Glomerular visceral epithelial cell (primary cell): ENCODE results near the gene RAB27B.

ENCODE experiments used
- DNase-seq: peaks from one replicate; pipeline ENCODE4 v3.0.0-alpha.2; 2016; ENCODE audit errors: extremely low spot score

Gene RAB27B

GRCh38 chr18:54867131-54867530, 38.9 kb downstream of the RAB27B start:
- DNase-seq: no peak

DNA sequence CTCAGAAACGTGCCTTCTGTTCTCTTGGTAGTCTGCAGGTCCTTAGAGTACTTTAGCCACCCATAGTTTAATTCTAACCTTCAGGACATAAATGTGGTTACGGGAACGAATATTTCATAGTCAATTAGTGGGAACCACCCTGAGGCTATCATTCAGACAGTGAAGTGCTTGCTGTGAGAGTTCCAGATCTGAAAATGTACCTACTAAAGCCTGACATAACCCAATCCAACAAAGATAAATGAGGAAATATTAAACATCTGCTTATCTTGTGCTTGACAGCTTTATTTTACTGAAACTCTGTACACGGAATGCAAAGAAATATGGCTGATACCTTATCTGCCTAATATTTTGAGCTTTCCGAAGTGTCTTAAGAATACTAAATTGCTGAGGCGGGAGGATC, 43.0 kb downstream of the RAB27B start:
- DNase-seq: no peak

- DNase-seq: no peak
Measured at GRCh38 chr18:54872681-54873080, 44.4 kb downstream of the RAB27B start.

DNA sequence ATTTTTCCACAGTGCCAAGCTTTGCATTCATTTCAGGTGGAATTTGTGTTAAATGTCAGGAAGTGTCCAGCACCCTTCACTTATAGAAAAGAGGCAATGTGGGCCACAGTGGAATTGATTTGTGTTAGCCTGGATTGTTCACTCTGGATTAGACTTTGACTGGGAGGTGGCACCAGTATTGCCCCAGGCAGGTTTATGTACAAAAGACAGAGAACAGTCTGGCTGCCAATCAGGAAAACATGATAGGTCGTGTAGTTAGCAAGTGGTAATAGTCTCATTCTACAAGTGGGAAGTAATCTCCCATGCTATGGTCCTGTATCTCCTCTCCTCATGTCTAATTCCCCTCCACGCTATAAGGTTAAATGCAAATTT, 45.6 kb downstream of the RAB27B start:
- DNase-seq: no peak

DNA sequence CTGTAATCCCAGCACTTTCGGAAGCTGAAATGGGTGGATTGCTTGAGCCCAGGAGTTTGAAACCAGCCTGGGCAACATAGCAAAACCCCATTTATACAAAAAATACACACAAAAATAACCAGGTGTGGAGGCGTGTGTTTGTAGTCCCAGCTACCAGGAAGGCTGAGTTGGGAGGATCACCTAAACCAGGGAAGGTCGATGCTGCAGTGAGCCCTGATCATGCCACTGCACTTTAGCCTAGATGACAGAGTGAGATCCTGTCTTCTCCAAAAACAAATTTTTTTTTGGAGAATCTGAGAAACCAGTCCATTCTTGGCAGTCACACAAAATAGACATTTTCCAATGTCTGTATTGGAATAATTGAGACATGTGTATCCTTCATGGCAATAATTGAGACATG, 46.8 kb downstream of the RAB27B start:
- DNase-seq: no peak

DNA sequence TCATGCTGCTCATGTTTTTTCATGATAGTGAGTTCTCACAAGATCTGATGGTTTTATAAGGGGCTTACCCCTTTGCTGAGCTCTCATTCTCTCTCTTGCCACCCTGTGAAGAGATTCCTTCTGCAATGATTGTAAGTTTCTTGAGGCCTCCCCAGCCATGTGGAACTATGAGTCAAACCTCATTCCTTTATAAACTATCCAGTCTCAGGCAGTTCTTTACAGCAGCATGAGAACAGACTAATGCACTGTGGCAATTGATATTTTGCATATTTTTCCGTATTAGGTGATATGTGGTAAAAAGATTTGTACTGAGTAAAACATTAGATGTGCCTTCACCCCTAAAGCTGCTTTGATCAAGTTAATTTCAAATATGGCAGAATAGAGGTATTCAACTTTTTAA, 48.8 kb downstream of the RAB27B start:
- no peak for DNase-seq

DNA sequence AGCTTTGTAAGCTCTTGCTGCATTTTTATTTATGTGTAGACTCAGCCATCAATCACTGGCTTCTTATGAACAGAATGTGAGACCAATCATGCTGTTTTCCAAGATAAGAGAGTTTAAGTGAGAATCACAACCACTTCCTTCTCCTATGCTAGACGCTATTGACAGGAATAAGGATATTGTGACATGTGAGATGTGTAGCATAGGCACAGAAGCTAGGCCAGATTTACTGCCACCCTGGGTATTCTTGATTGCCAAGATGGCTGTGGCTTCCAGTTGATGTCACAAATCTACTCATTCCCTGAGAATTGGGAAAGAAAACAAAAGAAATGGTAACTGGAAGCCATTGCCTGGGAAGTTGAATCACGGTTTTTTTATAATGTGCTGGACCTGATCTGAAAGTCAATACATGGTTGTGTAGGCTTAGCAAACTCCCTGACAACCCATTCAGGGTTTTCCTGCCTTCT, 49.9 kb downstream of the RAB27B start:
- no peak for DNase-seq

DNA sequence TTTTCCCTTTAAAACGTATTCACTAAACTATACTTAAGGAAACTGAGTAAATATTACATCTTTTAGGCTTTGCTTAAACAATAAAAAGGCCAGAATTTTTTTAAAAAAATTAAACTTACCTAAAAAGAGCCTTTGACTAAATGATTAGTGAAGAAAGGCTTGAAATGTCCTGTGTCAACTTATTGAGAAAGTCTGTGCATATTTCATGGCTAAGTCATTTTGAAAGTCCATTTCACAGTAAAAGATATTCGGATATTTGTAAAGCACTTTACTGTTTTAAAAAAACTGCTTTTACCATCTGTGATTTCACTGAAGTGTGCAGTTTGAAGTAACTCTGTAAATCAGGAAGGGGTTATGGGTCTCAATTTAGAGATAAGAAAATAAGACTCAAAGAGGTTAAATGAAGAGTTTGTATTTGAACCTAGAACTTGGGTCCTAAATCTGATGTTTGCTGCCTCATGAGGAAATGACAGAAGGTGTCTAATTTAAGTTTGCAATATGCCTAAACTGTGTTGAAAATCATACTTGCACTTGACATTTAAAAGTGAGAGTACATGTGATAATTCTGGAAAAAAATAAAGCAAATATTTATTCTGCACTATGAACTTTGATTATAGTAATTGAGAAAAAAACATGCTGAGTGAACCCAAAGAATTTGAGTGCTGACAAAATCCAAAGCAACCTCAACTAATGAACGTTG, 50.5 kb downstream of the RAB27B start:
- DNase-seq: no peak

DNA sequence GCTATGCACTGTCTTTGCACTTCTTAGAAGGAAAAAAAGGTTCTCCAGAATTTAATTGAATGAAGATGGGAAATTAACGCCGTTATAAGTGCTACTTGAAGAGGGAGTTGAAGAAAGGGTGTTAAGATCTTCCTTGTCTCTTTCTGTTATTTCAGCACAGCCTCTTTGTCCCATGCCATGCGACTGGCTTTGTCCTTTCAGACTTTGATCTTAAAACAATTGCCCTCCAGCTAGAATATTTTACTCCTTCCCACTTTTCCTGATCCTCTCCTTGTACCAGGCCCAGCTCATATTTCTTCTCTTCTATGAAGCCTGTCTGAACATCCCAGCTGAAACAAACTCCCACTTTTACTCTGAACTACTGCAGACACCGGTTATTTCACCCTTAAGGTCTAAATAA, 51.4 kb downstream of the RAB27B start:
- DNase-seq: no peak

- peak; percentile 22 for DNase-seq
Measured at GRCh38 chr18:54880395-54881105, 52.3 kb downstream of the RAB27B start.

DNA sequence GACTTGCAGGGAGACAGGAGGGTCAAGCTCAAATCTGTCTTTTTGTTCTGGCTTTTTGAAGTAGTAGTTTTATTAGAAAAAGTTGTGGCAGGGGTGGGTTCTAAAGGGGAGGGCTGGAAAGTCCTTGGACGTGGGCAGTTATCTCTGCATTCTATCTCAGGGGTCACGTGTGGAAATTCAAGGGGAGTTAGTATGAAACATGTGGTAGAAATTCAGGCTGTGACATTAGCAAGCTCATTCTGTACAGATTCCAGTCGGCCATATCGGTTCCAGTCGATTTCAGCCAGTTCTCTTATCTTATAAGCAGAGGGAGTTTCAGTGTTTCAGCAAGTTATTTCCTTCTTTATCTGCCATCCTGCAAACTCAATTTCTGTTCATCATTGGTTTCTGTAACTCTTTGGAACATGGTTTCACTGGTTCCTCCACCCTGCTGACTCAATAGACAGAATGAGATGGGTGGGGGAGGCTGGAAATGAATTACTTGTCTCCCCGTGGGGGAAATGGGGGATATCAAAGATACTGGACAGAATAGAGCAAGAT, 53.0 kb downstream of the RAB27B start:
- no peak for DNase-seq

DNA sequence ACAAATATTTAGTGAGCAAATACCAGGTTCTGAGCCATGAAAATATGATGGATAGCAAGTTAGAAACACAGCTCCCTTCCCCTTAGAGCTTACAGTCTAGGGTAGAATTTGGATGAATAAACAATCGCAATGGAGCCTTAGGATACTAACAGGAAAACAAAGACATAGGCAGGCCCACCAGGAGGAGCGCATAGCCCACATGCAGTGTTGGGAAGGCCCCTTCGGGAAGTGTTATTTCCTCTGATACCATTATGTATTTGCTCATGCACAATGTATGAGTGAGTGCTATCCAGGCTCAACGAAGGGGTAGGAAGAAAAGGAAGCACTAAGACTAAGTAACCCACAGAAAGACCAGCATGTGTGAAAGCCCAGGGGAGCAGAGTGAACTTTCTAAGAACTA, 54.0 kb downstream of the RAB27B start:
- DNase-seq: no peak

GRCh38 chr18:54883816-54884604, 55.7 kb downstream of the RAB27B start:
- peak; percentile 41 for DNase-seq

DNA sequence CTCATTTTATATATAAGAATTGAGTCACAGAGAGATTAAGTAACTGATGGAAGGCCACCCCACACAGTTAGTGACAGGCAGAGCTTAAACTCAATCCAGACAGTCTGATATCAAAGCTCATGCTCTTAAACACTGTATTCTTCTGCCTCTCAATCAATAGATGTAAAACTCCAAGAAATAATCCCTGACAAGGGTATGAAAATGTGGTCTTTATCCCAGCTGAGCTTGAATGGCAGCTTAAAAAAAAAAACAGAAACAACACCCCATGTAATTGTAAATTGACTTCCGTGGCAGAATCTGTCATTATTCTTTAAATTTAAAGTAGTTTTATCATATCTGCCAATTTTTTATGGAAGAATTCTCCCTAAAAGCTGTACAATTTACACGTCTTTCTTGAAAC, 60.1 kb downstream of the RAB27B start:
- DNase-seq: no peak

- no peak for DNase-seq
Measured at GRCh38 chr18:54888933-54889332, 60.7 kb downstream of the RAB27B start.

DNA sequence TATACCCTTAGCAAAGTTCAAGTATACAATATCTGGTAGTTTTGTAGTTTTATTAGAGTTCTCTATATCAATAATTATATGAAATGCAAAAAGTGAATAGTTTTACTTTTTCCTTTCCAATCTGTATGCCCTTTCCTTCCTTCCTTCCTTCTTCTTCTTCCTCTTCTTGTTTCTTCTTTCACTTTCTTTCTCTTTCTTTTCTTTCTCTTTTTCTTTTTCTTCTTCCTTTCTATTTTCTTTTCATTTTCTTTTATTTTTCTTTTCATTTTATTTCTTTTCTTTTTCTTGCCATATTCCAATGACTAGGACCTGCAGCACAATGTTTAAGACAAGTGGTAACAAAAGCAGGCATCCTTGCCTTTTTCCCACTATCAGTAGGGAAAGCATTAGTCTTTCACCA, 71.2 kb downstream of the RAB27B start:
- no peak for DNase-seq

DNA sequence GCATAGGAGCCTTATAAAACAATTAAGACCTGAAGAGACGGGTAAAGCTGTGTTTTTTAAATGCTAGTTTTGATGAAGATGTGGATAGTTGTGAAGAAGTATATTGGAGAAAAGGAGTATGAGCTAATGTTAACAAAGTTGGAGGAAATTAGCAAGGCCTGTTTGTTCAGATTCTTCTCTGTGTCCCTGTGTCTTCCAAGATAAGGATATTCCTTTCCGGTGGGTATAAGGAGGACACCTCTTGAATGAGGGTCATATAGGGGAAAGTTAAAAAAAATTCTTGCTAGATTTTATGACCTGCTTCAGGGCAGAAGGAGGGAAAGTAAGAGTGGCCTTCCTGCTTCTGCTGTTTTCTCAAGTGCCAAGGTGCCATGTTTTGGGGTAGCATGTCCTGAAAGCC, 72.0 kb downstream of the RAB27B start:
- no peak for DNase-seq

DNA sequence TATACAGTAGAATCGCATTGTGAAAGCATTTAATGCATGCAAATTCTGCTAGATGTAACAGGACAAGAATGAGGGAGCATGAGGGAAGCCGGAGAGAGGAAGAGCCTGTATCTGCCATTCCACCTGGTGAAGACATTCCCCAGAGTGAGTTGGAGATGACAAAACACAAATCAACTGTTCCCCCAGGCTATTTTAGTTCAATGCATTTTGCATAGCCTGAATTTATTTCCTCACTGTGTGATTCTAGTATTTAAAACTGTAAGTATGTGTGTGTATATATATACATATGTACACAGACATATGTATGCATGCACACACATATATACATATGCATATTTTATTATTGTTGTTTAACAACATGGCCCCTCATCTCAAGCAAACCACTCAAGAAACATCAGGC, 76.3 kb downstream of the RAB27B start:
- DNase-seq: no peak

DNA sequence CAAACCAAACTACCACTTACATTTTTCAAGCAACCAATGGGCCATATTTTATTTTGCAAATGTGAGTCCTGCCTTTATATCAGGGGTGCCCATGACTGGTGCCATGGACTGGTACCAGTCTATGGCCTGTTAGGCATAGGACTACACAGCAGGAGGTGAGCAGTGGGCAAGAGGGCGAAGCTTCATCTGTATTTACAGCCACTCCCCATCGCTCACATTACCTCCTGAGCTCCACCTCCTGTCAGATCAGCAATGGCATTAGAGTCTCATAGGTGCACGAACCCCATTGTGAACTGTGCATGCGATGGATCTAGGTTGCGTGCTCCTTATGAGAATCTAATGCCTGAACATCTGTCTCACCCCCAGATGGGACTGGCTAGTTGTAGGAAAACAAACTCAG, 77.4 kb downstream of the RAB27B start:
- DNase-seq: no peak

DNA sequence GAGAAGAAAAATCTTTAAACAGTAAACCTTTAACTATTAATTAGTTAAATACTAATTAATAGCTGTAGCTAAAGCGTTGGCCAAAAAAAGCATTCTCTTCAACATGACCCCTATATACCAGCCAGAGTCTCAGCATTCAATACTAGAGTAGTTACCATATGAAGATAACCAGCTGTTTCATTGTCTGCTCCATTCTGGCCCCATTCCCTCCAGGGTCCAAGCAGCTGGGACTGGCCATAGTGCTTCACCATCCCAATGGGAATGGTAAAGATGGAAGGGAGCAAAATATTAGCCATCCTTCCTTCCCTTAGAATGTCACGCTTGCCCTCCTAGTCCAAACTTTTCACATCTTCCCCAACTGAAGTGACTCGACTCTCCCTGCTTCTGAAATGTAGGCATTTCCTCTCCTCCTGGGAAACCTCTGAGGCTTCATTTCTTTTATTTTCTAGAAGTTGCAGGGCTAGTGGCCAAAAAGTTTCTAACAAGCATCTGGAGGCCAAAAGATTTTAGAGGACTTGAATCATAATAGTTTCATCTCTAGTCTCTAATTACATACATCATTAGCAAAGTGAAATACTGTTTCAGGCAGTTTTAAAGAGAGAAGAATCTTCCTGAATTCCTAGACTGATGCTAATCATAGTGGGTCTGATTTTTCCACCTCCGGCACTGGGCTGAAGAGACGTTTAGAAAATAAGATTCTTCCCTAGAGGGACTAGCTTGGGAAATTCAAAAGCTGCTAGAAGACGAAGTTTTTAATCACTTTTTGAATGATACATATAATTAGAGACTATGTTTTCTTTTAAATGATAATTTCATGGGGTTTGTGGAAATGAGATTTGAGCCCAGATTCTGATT, 78.3 kb downstream of the RAB27B start:
- DNase-seq: no peak

DNA sequence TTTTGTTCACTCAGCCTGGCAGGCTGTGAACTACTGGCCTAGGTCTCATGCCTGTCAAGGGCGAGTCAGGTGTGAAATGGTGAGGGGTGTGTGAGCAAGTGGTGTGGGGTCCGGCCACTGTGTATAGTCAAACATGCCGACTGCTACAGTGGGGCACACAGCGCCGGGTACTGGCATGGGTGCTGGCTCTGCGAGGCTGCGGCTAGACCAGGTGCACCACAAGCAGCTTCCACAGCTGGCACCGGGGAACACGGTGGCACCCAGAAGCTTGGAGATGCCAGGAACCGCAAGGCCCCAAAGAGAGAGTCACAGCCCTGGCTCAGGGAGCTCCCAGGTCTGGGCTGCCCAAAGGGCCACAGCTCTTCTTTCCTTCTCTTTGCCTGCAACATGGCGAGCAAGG, 81.3 kb downstream of the RAB27B start:
- DNase-seq: no peak
